Measurements from ENCODE around the gene DCBLD1. TPM values are rescaled to one million over a fixed set of nuclear protein-coding genes. Genes with fewer than 3 reads are reported as not detected.

DCBLD1 gene
- total and polyA plus RNA-seq, 9 of the 15 experiments (the other 6 are each of a cell fraction or from before 2014, with no cell fraction given), result 0.80 to 8.5 (median 6.8) TPM

GRCh38 chr6:117555882-117556498, 73.5 kb downstream of the DCBLD1 start (continued):
- TF ChIP-seq PBX2 (CRISPR knock-in tag; IDR thresholded peaks at IDR 0.05; ENCODE audit: low read depth) (no peak), PBX2 (tag; conservative IDR thresholded peaks at IDR 0.05; ENCODE audit: low read depth) (no peak), ZNF197 (CRISPR knock-in tag; IDR thresholded peaks at IDR 0.05; ENCODE audit: low read depth) (no peak), MAX (CRISPR knock-in tag; IDR thresholded peaks at IDR 0.05) (no peak), TCF7 (IDR thresholded peaks at IDR 0.05; ENCODE audit: borderline replicate concordance) (no peak), RAD21 (CRISPR knock-in tag; conservative IDR thresholded peaks at IDR 0.05 in 1 of 2, IDR thresholded peaks at IDR 0.05 in 1 of 2) (peak; percentile 81 to 83), BRCA1 (IDR thresholded peaks at IDR 0.05) (no peak), BRCA1 (CRISPR knock-in tag; IDR thresholded peaks at IDR 0.05) (no peak), HNRNPUL1 (IDR thresholded peaks at IDR 0.05; ENCODE audit: low read length) (no peak), TGIF2 (CRISPR knock-in tag; IDR thresholded peaks at IDR 0.05) (no peak), ARID3A (IDR thresholded peaks at IDR 0.05; ENCODE audit: borderline replicate concordance, low read depth, low read length) (0 out of 2 replicates have a peak, but pooled peaks have one; percentile 49), ZNF146 (CRISPR knock-in tag; IDR thresholded peaks at IDR 0.05; ENCODE audit: unreplicated experiment) (no peak)
- TF ChIP-seq, protein P1, sequence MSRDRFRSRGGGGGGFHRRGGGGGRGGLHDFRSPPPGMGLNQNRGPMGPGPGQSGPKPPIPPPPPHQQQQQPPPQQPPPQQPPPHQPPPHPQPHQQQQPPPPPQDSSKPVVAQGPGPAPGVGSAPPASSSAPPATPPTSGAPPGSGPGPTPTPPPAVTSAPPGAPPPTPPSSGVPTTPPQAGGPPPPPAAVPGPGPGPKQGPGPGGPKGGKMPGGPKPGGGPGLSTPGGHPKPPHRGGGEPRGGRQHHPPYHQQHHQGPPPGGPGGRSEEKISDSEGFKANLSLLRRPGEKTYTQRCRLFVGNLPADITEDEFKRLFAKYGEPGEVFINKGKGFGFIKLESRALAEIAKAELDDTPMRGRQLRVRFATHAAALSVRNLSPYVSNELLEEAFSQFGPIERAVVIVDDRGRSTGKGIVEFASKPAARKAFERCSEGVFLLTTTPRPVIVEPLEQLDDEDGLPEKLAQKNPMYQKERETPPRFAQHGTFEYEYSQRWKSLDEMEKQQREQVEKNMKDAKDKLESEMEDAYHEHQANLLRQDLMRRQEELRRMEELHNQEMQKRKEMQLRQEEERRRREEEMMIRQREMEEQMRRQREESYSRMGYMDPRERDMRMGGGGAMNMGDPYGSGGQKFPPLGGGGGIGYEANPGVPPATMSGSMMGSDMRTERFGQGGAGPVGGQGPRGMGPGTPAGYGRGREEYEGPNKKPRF (IDR thresholded peaks at IDR 0.05; ENCODE audit: low read depth, low read length), result no peak
- TF ChIP-seq, protein P2, sequence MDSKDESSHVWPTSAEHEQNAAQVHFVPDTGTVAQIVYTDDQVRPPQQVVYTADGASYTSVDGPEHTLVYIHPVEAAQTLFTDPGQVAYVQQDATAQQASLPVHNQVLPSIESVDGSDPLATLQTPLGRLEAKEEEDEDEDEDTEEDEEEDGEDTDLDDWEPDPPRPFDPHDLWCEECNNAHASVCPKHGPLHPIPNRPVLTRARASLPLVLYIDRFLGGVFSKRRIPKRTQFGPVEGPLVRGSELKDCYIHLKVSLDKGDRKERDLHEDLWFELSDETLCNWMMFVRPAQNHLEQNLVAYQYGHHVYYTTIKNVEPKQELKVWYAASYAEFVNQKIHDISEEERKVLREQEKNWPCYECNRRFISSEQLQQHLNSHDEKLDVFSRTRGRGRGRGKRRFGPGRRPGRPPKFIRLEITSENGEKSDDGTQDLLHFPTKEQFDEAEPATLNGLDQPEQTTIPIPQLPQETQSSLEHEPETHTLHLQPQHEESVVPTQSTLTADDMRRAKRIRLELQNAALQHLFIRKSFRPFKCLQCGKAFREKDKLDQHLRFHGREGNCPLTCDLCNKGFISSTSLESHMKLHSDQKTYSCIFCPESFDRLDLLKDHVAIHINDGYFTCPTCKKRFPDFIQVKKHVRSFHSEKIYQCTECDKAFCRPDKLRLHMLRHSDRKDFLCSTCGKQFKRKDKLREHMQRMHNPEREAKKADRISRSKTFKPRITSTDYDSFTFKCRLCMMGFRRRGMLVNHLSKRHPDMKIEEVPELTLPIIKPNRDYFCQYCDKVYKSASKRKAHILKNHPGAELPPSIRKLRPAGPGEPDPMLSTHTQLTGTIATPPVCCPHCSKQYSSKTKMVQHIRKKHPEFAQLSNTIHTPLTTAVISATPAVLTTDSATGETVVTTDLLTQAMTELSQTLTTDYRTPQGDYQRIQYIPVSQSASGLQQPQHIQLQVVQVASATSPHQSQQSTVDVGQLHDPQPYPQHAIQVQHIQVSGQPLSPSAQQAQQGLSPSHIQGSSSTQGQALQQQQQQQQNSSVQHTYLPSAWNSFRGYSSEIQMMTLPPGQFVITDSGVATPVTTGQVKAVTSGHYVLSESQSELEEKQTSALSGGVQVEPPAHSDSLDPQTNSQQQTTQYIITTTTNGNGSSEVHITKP (IDR thresholded peaks at IDR 0.05; ENCODE audit: partially characterized antibody), result no peak
- TF ChIP-seq, protein P3, sequence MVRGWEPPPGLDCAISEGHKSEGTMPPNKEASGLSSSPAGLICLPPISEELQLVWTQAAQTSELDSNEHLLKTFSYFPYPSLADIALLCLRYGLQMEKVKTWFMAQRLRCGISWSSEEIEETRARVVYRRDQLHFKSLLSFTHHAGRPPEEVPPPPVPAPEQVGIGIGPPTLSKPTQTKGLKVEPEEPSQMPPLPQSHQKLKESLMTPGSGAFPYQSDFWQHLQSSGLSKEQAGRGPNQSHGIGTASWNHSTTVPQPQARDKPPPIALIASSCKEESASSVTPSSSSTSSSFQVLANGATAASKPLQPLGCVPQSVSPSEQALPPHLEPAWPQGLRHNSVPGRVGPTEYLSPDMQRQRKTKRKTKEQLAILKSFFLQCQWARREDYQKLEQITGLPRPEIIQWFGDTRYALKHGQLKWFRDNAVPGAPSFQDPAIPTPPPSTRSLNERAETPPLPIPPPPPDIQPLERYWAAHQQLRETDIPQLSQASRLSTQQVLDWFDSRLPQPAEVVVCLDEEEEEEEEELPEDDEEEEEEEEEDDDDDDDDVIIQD (CRISPR knock-in tag; IDR thresholded peaks at IDR 0.05), result no peak
